Astrocyte of the hippocampus (primary cell): Measurements from ENCODE around the gene MLANA.
"Not testable (repeated sequence)": the region's sequence is repeated elsewhere in the genome, so short reads cannot be mapped to it uniquely, and the experiment has no call there.

ENCODE experiments used
- DNase-seq: peaks from one replicate; pipeline ENCODE4 v3.0.0; 2011; ENCODE audit warnings: low read depth, low spot score

MLANA gene

DNA sequence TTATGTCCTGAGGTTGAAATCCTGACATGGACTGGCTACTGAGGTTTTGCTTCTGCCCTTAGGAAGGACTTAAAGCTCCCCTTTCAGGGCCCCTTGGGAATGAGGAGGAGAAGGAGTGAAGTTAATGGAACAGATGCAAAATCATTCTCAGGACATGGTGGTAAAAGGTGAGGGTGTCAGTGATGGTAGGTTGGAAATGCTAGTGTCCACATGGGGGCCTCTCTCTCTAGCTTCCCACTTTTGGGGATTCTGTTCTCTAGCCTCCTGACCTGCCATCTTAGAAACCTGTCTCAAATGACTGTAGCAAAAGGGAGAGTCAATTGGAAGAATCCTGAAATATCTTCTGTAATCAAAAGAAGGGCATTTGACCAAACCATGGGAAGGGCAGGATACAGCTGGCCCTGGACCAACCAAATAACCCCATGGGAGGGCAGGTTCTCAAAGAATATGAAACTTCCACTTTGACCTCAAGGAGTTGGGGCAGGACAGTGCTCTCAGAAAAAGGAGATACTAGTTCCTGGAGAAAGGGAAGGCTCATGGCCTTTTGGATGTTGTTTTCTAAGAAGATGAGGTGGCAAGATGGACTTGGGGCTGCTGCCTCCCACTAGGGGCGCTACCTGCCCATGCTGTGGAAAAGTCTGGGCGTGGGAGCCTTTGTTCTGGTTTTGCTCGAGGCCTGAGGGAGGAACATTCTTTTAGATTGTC, 21.2 kb upstream of the MLANA start:
- DNase-seq: no peak

DNA sequence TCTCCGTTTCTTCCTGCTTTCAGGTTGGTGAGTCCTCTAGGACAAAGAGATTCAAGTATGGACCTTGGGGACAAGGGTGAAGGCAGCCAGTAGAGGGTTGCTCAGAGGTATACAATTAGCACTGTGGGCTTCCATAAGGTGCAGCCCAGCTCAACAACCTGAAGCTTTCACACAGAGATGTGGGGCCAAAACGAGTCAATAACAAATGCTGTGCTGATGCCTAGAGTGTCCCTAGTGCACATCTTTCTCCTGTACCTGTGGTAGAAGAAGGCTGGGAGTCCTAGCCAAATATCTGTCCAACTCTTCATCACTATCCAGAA, 20.7 kb upstream of the MLANA start:
- DNase-seq: no peak

GRCh38 chr9:5870691-5871090, 20.0 kb upstream of the MLANA start:
- peak; percentile 20 for DNase-seq

DNA sequence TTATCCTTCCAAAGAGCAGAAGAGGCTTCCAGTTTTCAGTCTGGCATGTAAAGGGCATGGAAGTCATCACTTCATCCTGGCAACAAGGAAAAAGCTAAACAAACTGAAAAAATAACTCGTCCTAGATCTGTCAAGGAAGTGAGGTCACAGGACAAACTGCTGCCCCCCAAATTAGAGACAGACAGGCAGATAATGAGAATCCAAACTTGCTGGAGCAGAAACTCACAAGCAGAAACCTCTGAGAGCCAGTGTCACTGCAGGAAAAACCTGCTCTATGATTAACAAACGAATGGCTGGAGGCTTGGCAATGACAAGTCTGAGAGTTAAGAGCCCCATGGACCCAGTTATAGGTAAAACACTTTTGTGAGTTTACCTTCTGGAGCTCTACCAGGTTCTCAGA, 18.9 kb upstream of the MLANA start:
- no peak for DNase-seq

- DNase-seq: no peak
These were observed 18.2 kb upstream of the MLANA start for GRCh38 chr9:5872511-5872910.

DNA sequence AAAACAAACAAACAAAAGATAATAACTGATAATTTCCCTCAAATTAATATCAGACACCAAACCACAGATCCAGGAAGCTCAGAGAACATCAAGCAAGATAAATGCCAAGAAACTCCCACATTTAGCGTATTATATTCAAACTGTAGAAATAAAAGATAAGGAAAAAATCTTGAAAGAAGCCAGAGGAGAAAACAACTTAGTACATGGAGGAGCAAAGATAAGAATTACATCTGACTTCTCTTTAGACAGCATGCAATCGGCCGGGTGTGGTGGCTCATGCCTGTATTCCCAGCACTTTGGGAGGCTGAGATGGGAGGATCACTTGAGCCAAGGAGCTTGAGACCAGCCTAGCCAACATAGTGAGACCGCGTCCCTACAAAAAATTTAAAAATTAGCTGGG, 17.2 kb upstream of the MLANA start:
- DNase-seq: no peak

DNA sequence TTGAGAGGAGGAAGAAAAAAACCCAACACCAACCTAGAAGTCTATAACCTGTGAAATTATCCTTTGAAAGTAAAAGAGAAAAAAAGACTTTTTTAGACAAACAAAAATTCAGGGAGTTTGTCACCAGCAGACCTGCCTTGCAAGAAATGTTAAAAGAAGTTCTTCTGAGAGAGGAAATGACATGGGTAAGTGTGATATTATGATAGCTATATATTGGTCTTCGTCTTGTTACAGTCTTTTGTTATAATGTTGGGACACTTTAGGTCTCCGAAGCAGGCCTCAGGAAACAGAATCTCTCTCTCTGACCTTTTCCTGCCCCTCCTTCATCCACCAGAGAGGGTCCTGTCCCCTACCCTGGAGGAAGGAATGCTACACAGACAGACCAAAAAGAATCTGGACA, 16.6 kb upstream of the MLANA start:
- no peak for DNase-seq

DNA sequence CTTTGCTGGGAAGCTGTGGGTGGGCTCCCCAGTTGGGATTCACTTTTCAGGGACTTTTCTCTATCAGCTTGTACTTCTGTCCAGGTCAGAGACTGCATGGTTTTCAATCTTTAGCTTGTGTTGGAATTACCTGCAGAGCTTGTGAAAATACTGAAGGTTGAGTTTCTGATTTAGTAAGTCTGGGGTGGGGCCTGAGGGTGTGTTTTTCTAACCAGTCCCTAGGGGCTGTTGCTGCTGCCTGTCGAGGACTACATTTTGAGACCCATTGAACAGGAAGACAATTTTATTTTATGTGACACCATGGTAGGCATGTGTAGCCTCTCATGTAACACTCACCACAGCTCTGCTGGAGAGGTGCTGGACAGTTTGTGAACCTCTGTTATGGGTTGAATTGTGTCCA, 14.7 kb upstream of the MLANA start:
- DNase-seq: no peak

GRCh38 chr9:5876711-5877110, 14.0 kb upstream of the MLANA start:
- no peak for DNase-seq

DNA sequence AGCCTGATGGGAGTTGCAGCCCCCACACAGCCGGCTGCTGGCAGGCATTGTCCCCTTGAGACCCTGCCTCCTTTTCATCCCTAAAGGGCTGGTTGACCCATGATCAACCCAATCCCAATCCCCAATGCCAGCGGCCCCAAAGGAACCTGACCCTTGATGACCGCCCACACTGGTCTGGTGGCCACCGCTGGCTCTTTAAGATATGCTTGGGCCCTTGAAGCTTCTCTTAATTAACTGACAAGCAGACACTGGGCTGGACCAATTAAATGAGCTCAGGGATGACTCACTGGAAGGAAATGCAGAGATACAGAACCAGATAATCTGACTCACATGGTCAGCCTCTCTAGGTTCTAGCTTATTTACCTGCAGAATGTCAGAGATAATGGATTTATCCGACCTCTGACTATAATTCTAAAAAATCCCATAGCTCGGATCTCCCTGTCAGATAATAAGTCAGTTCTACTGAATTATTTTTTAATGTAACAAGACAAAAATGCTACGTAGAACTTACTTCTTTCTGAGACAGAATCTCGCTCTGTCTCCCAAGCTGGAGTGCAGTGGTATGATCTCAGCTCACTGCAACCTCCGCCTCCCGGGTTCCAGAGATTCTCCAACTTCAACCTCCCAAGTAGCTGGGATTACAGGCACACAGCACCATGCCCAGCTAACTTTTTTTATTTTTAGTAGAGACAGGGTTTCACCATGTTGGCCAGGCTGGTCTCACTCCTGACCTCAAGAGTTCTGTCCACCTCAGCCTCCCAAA, 11.1 kb upstream of the MLANA start:
- DNase-seq: peak; percentile 69

DNA sequence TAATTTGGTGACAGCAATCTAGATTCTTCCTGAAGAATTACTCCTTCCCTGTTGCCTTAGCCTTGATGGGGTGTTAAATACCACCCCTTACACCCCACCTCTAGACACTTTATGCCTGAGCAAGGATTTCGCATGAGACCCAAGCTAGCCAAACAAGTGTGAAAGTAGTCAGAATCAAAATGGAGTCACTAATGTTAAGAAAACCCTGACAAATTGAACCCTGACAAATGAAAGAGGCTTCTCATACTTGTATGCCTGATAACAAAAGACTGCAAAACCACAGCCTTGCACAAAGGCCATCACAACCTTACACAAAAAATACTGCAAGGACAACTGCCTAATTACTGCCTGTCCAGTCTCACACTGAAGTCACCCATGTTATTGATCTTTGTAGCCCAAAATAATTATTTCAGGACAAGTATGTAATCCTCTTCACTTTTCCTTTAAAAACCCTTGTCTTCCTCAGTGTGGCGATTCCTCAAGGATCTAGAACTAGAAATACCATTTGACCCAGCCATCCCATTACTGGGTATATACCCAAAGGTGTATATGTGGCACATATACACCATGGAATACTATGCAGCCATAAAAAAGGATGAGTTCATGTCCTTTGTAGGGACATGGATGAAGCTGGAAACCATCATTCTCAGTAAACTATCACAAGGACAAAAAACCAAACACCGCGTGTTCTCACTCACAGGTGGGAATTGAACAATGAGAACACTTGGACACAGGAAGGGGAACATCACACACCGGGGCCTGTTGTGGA, 8.3 kb upstream of the MLANA start:
- not testable (repeated sequence) for DNase-seq

- DNase-seq: no peak
These were observed 6.5 kb upstream of the MLANA start for GRCh38 chr9:5884191-5884590.

GRCh38 chr9:5886114-5886939, 4.4 kb upstream of the MLANA start:
- DNase-seq: peak; percentile 86

DNA sequence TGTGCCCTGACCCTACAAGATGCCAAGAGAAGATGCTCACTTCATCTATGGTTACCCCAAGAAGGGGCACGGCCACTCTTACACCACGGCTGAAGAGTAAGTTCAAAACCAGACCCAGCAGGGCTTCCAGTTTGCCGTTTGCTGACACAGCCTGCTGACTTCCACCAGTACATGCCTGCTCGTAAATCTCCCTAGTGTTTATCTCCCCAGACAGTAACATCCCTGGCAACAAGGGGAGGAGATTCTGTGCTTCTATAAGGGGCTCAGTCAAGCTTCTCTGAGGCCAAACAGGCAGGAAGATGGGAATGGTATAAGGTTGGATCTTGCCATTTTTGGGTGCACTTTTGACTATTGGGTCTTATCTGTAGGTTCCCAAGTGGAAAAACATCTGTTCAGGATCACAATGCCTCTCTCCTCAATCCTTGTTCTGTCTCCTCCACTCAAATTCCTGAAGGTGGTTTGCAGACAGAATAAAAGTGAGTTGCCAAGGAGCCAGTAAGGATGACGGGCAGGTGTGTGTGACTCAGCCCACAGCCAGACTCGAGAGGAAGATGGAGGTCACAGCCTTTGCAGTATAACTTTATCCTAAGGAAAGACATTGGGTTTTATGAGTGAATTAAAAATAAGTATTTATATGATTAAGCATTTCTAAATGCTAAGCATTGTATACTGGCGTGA, 1.9 kb downstream of the MLANA start:
- DNase-seq: no peak

- no peak for DNase-seq
These were observed 2.4 kb downstream of the MLANA start for GRCh38 chr9:5893134-5893505.

DNA sequence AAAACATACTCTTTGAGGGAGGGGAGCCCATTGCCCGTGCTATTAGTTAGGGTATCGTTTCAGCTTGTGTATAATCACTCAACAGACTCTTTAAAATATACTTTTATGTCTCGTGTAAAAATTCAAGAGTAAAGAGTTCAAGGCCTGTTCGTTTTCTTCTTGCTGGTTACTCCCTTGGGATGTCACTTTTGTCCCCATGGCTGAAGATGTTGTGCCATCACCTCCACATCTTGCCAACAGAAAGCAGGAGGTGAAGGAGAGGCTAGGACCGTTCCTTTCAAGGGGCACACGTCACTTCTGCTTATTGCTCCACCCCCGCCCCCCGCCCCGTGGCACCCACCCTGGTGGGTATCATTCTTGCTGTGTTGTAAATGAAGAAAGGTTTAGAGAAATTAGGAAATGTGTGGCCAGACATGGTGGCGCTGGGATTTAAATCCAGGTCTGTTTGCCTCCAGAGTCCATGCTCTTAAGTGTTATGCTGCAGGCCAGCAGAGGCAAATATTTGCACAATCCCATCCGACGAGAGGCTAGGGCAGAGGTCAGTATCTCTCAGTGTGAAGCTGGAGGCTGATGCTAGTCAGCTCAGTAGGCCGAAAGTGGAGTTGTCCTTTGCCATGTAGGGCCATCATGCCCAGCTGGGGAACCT, 3.0 kb downstream of the MLANA start:
- no peak for DNase-seq

- no peak for DNase-seq
These were observed 3.7 kb downstream of the MLANA start for GRCh38 chr9:5894237-5894959.

GRCh38 chr9:5895782-5896181, 5.1 kb downstream of the MLANA start:
- no peak for DNase-seq

GRCh38 chr9:5896863-5897262, 6.2 kb downstream of the MLANA start:
- DNase-seq: no peak

DNA sequence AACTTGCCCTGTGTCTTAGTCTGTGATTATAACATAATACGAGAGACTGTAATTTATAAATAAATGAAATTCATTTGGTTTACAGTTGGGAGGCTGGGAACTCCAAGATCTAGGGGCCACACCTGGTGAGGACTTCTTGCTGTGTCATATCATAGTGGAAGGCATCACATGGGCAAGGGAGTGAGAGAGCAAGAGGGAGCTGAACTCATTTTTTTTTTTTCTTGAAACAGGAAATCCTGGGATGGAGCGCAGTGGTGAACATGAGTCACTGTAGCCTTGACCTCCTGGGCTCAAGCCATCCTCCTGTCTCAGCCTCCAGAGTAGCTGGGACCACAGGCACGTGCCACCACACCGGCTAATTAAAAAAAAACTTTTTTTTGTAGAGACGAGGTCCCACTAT, 7.2 kb downstream of the MLANA start:
- no peak for DNase-seq
